GM19438 (cell line): ENCODE measurements around the gene TRIM46.
A peak's percentile ranks its signal among the peaks of the same experiment; 100 is the strongest.
"Not testable (repeated sequence)": the region's sequence is repeated elsewhere in the genome, so short reads cannot be mapped to it uniquely, and the experiment has no call there.

Experiments
- ATAC-seq: cut with Tn5 transposase; IDR thresholded peaks from one replicate; pipeline ENCODE4 v1.9.1; 2021; ENCODE audit warnings: low read depth; ENCODE audit not compliant: unreplicated experiment

TRIM46 gene

DNA sequence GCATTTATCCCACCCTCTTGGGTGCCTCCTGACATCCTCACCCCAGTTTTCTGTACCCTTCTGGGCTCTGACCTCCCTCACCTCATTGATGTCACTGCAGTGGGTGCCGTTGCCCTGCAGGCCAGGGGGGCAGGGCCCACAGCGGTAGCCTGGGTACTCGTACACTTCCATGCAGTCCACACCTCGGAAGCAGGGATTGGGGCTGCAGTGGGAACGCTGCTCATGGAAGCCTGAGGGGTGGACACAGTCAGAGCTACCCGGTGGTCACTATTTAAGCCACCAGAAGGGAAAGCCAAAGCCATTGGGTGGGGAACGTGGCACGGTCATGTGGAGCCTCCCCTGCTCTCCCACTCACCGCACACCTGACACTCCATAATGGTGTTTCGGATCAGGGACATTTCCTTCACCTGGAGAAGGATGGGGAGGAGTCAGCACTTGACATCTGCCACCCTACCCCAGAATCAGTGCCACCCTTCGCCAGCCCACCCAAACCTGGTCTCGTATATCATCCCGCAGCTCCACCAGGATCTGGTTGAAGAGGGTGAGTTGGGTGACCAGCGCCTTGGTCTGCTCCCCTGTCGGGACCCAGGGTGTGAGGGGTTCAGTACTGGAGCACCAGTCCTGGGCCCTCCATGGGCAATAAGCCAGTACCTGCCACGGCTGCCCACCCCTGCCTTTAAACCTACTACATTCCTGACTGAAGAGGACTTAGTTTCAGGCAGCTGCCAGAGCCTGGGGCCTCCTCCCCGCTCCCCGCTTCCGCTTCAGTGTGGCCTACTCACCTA is 29.3 kb downstream of the TRIM46 start:
- no peak for ATAC-seq

DNA sequence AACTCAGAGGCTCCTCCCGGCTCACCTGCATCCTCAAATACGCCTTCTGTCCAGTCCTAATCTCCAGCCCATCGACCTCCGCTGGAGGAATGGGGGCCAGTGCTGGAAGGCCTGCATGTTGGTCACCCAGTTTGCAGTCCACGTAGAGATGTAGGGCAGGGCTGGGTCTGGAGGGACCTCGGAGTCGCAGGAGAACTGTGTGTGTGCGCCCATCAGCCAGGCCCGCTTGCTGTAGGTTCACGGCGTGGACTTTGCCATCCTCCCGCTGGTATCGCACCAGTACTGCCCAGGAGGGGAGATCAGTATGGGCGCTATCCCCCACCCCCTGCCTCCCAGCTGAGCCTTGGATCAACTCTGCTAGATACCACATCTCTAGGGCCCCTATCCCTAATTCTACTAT is 31.4 kb downstream of the TRIM46 start:
- no peak for ATAC-seq

GRCh38 chr1:155205969-155206593 is 32.4 kb downstream of the TRIM46 start:
- no peak for ATAC-seq

DNA sequence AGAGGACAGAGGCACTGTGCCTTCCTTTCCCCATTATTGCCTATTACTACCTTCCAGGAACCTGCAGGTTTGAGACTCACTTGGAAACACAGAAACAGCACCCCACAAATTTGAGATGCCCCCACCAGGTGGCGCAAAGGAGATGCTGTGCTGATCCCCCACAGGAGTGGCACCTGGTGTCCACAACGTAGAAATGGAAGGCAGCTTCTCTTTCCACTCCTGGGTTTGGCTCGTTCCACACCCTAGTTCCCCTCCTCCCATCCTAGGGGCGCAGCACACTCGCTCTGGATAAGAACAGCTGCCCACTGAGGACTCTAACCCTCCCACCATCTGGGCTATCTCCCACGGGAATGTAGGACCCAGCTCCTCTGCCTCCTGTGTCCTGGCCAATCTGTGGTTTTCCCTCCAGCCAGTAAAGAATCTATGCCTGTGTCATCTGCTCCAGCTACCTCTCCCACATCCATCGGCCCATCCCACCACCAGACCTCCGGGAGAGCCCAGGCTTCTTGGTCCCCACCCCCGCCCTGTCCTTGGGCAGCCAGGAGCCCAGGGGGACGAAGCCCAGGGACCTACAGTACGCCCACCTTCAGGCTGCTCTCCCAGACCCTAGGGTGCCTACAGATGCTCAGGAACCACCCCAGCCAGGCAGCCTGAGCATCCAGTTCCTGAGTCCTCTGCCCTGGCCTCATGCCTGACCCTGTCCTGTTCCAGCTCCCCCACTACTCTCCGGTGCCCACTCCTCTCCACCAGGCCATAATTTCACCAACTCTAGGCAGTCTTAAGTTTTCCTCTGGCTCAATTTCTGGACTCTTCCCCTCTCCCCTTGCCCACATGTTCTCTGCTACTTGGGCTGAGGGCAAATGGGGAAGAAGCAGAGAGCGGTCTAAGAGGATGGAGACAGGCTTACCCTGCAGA is 33.5 kb downstream of the TRIM46 start:
- ATAC-seq = no peak

DNA sequence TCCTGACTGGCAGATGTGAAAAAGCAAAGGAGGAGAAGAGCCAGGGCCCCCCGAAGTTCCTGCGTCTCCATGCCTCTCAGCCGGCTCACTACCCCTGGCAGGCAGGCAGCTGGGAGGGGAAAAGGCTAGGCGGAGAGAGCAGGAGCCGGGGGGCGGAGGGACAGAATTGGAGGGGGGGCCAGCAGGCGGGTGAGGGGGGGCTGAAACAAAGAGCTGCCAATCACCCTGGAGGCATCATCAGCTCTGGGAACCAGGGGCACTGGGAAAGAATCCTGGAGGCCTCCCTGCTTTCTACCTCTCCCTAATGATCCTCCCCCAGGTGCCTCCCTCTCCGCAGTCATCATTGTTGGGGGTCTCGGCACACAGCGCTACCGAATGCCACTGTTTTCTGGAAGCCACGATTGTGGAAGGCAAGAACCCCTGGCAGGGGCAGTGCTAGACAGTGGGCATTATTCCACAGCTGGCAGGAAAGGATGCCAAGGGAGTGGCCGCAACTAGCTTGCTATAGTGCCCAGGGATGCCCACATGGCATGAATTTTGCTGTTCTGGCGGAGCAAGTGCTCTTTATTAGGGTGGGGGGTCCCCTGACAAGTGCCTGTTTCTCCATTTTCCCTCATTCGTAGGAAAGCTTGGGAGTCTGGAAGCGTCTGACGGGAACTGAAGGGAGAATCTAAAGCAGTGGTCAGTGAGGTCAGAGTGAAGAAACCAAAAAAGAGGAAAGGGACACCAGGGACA is 34.3 kb downstream of the TRIM46 start, which contains the start of gene THBS3:
TSS of gene THBS3 (minus strand) at position 92 of the 735 bp plus-strand sequence. CDS start at position 71, 21 bp downstream.
- ATAC-seq = no peak

DNA sequence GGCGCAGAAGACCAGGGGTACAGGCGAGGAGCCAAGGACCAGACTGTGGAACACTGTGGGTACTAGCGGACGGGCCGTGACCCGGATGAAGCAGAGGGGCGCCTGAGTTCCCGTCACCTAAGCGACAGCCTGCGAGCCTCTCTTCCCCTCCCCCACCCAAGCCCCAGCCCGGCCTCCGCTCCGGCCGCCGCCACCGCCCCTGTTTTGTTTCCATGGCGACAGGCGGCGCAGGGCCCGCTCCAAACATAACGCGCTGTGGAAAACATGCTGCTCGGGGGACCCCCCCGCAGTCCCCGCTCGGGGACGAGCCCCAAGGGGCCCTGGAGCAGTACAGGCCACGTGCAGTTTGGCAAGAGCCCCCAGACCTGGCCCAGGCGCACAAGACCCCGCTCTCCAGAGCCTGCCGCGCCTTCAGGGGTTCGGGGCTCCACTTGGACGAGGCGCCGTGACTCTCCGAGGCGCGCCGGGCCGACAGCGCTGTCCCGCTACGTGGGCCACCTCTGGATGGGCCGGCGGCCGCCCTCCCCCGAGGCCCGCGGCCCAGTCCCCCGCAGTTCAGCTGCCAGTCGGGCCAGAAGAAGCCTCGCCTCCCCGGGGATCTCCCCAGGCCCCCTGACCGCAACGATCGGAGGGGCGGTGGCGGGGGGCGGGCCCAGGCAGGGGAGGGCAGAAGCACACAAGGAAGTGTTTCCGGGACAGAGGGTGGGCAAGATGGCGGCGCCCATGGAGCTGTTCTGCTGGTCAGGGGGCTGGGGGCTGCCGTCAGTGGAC is 35.1 kb downstream of the TRIM46 start, which contains the start of gene MTX1:
TSS of gene MTX1 (plus strand) at position 155 of the 771 bp plus-strand sequence. CDS start at position 265, 110 bp downstream.
- peak; percentile 67 for ATAC-seq

GRCh38 chr1:155209312-155209721 is 35.7 kb downstream of the TRIM46 start:
- ATAC-seq = no peak

- no peak for ATAC-seq
Measured at GRCh38 chr1:155210314-155211104, 36.9 kb downstream of the TRIM46 start.

- ATAC-seq = not testable (repeated sequence)
Measured at GRCh38 chr1:155211381-155212050, 37.9 kb downstream of the TRIM46 start.

GRCh38 chr1:155212051-155212440 is 38.4 kb downstream of the TRIM46 start:
- not testable (repeated sequence) for ATAC-seq

DNA sequence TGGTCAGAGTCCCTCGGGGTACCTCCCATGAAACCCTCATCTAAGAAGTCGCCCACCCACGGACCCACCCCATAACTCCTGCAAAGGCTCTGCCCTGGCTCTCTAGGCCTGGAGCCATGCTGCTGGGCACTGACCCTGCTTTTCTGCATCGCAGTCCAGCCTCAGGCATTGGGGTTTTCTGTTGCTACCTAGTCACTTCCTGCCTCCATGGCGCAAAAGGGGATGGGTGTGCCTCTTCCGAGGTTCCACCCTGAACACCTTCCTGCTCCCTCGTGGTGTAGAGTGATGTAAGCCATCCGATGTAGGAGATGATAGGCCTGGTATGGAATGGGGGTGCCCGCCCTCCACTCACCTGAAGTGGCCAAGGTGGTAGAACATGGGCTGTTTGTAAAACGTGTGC is 41.1 kb downstream of the TRIM46 start:
- not testable (repeated sequence) for ATAC-seq

GRCh38 chr1:155218854-155219591 is 45.4 kb downstream of the TRIM46 start:
- ATAC-seq = no peak

- ATAC-seq = no peak
Measured at GRCh38 chr1:155219592-155220031, 46.0 kb downstream of the TRIM46 start.

DNA sequence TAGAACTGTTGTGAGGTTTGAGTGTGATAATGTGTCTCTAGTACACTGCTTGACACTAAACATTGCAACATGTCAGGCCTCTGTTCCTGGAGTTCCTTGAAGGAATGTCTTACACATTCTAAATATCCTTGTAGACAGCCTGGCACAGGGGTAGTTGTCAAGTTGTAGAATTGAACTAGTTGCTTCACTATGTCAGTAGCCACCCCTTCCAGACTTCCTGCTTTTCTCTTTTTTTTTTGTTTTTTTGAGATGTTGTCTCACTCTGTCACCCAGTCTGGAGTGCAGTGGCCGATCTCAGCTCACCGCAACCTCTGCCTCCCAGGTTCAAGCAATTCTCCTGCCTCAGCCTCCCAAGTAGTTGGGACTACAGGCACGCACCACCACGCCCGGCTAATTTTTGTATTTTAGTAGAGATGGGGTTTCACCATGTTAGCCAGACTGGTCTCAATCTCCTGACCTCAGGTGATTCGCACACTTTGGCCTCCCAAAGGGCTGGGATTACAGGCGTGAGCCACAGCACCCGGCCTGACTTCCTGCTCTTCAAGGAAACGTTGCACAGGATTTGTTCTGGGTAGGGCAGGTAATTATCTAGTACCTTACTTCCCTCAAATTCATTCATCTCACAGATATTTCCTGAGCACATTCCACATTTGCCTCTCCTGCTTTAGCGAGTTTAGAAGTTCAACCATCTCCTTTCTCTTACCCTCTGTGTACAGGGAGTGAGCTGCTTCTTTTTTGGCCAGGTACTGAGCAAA is 46.7 kb downstream of the TRIM46 start:
- not testable (repeated sequence) for ATAC-seq

DNA sequence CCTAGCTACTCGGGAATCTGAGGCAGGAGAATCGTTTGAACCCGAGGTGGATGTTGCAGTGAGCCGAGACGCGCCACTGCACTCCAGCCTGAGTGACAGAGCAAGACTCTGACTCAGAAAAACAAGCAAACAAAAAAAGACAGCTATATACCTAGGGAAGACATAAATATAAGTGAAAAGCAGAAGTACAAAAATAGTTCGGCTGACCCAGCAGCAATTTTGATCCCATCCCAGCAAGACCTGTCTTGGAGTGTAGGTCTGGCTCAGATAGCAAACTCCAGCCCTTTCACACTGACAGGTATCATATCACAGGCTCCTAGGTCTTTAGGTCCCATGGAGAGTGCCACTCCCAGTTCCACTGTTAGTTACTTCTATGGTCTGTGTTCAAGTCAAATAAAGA is 49.4 kb downstream of the TRIM46 start:
- ATAC-seq = no peak

DNA sequence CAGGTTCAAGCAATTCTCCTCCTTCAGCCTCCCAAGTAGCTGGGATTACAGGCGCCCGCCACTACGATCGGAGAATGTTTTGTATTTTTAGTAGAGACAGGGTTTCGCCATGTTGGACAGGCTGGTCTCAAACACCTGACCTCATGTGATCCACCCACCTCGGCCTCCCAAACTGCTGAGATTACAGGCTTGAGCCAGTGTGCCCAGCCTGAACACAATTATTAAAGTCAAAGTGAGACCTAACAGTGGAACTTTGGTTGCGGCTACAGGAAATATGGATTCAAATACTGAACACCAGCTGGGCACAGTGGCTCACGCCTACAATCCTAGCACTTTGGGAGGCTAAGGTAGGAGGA is 51.7 kb downstream of the TRIM46 start:
- not testable (repeated sequence) for ATAC-seq
